ENCODE measurements around the gene L3MBTL3. TPM values are rescaled to one million over a fixed set of nuclear protein-coding genes. Genes with fewer than 3 reads are reported as not detected.
A peak's percentile ranks its signal among the peaks of the same experiment; 100 is the strongest.

The L3MBTL3 gene
- polyA plus RNA-seq, 4 donors = 1.3 to 8.9 (median 2.2) TPM

GRCh38 chr6:130122243-130122642 is 103.9 kb downstream of the L3MBTL3 start:
- FAIRE-seq = no peak
- WGBS, 3 donors = 88 to 93% (median 92%) methylated on average over 2 of the region's 2 CpGs
- Histone ChIP-seq H3K27ac (ENCODE audit: low read depth in 1 of 3, low read length in 2 of 3) (no peak overlapping the region), H3K9me3 (ENCODE audit: control insufficient read depth in 2 of 2, insufficient read depth in 1 of 2, low read depth in 1 of 2, low read length in 1 of 2) (no peaks in the 10 kb centered on the region), H3K27me3 (ENCODE audit: control insufficient read depth in 3 of 3, insufficient read depth in 3 of 3, low read length in 3 of 3) (no peaks in the 10 kb centered on the region), H3K4me3 (ENCODE audit: low read depth in 1 of 3, low read length in 3 of 3) (no peak overlapping the region), H3K36me3 (ENCODE audit: control insufficient read depth in 3 of 3, insufficient read depth in 2 of 3, low read depth in 1 of 3, low read length in 3 of 3) (no peaks in the 10 kb centered on the region), H3K4me1 (ENCODE audit: control insufficient read depth in 3 of 3, insufficient read depth in 2 of 3, low read depth in 1 of 3, low read length in 2 of 3) (no peaks in the 10 kb centered on the region)
- DNase-seq = no peak

GRCh38 chr6:130127195-130127594 is 108.8 kb downstream of the L3MBTL3 start:
- no peaks in the 10 kb centered on the region for H3K36me3 ChIP-seq (ENCODE audit: control insufficient read depth in 3 of 3, insufficient read depth in 2 of 3, low read depth in 1 of 3, low read length in 3 of 3)
- no peaks in the 10 kb centered on the region for H3K4me1 ChIP-seq (ENCODE audit: control insufficient read depth in 3 of 3, insufficient read depth in 2 of 3, low read depth in 1 of 3, low read length in 2 of 3)
- DNase-seq (no peak), FAIRE-seq (no peak)
- H3K4me3 ChIP-seq (ENCODE audit: low read depth in 1 of 3, low read length in 3 of 3) = no peak overlapping the region
- H3K27me3 ChIP-seq (ENCODE audit: control insufficient read depth in 3 of 3, insufficient read depth in 3 of 3, low read length in 3 of 3) = no peaks in the 10 kb centered on the region
- no peak overlapping the region for H3K27ac ChIP-seq (ENCODE audit: low read depth in 1 of 3, low read length in 2 of 3)
- 60 to 86% (median 74%) methylated on average over 2 of the region's 2 CpGs for WGBS, 3 donors
- no peaks in the 10 kb centered on the region for H3K9me3 ChIP-seq (ENCODE audit: control insufficient read depth in 2 of 2, insufficient read depth in 1 of 2, low read depth in 1 of 2, low read length in 1 of 2)

GRCh38 chr6:130128326-130128725 is 109.9 kb downstream of the L3MBTL3 start:
- no peak overlapping the region for H3K4me3 ChIP-seq (ENCODE audit: low read depth in 1 of 3, low read length in 3 of 3)
- DNase-seq = no peak
- H3K9me3 ChIP-seq (ENCODE audit: control insufficient read depth in 2 of 2, insufficient read depth in 1 of 2, low read depth in 1 of 2, low read length in 1 of 2) = no peaks in the 10 kb centered on the region
- no peak overlapping the region for H3K27ac ChIP-seq (ENCODE audit: low read depth in 1 of 3, low read length in 2 of 3)
- no peaks in the 10 kb centered on the region for H3K36me3 ChIP-seq (ENCODE audit: control insufficient read depth in 3 of 3, insufficient read depth in 2 of 3, low read depth in 1 of 3, low read length in 3 of 3)
- H3K27me3 ChIP-seq (ENCODE audit: control insufficient read depth in 3 of 3, insufficient read depth in 3 of 3, low read length in 3 of 3) = no peaks in the 10 kb centered on the region
- no peak for FAIRE-seq
- 91 to 96% (median 92%) methylated on average over 5 of the region's 5 CpGs for whole genome bisulfite sequencing, 3 donors
- H3K4me1 ChIP-seq (ENCODE audit: control insufficient read depth in 3 of 3, insufficient read depth in 2 of 3, low read depth in 1 of 3, low read length in 2 of 3) = peaks cover 0 to 3% (median 0%) of the 10 kb centered on the region in 3 donors

- DNase-seq (no peak), FAIRE-seq (no peak)
- H3K4me3 ChIP-seq (ENCODE audit: low read depth in 1 of 3, low read length in 3 of 3) = no peak overlapping the region
- H3K4me1 ChIP-seq (ENCODE audit: control insufficient read depth in 3 of 3, insufficient read depth in 2 of 3, low read depth in 1 of 3, low read length in 2 of 3) = peaks cover 0 to 3% (median 0%) of the 10 kb centered on the region in 3 donors
- WGBS, 3 donors = 95 to 96% (median 96%) methylated on average over 6 of the region's 6 CpGs
- no peaks in the 10 kb centered on the region for H3K36me3 ChIP-seq (ENCODE audit: control insufficient read depth in 3 of 3, insufficient read depth in 2 of 3, low read depth in 1 of 3, low read length in 3 of 3)
- H3K27me3 ChIP-seq (ENCODE audit: control insufficient read depth in 3 of 3, insufficient read depth in 3 of 3, low read length in 3 of 3) = no peaks in the 10 kb centered on the region
- H3K27ac ChIP-seq (ENCODE audit: low read depth in 1 of 3, low read length in 2 of 3) = no peak overlapping the region
- H3K9me3 ChIP-seq (ENCODE audit: control insufficient read depth in 2 of 2, insufficient read depth in 1 of 2, low read depth in 1 of 2, low read length in 1 of 2) = no peaks in the 10 kb centered on the region
These were observed 111.4 kb downstream of the L3MBTL3 start for GRCh38 chr6:130129762-130130246.

GRCh38 chr6:130132286-130132701 is 113.9 kb downstream of the L3MBTL3 start:
- Histone ChIP-seq H3K4me3 (ENCODE audit: low read depth in 1 of 3, low read length in 3 of 3) (no peak overlapping the region), H3K27me3 (ENCODE audit: control insufficient read depth in 3 of 3, insufficient read depth in 3 of 3, low read length in 3 of 3) (no peaks in the 10 kb centered on the region), H3K27ac (ENCODE audit: low read depth in 1 of 3, low read length in 2 of 3) (no peak overlapping the region), H3K36me3 (ENCODE audit: control insufficient read depth in 3 of 3, insufficient read depth in 2 of 3, low read depth in 1 of 3, low read length in 3 of 3) (peaks cover 0 to 6% (median 0%) of the 10 kb centered on the region in 3 donors), H3K9me3 (ENCODE audit: control insufficient read depth in 2 of 2, insufficient read depth in 1 of 2, low read depth in 1 of 2, low read length in 1 of 2) (no peaks in the 10 kb centered on the region), H3K4me1 (ENCODE audit: control insufficient read depth in 3 of 3, insufficient read depth in 2 of 3, low read depth in 1 of 3, low read length in 2 of 3) (peaks cover 0 to 3% (median 0%) of the 10 kb centered on the region in 3 donors)
- WGBS, 3 donors = 44 to 53% (median 45%) methylated on average over 6 of the region's 6 CpGs
- FAIRE-seq (no peak), DNase-seq (peak; percentile 24 to 44)

GRCh38 chr6:130134582-130134981 is 116.2 kb downstream of the L3MBTL3 start:
- FAIRE-seq (no peak), DNase-seq (no peak)
- no peak overlapping the region for H3K27ac ChIP-seq (ENCODE audit: low read depth in 1 of 3, low read length in 2 of 3)
- 74 to 92% (median 82%) methylated on average over 2 of the region's 2 CpGs for WGBS, 3 donors
- H3K9me3 ChIP-seq (ENCODE audit: control insufficient read depth in 2 of 2, insufficient read depth in 1 of 2, low read depth in 1 of 2, low read length in 1 of 2) = no peaks in the 10 kb centered on the region
- H3K36me3 ChIP-seq (ENCODE audit: control insufficient read depth in 3 of 3, insufficient read depth in 2 of 3, low read depth in 1 of 3, low read length in 3 of 3) = peaks cover 0 to 6% (median 0%) of the 10 kb centered on the region in 3 donors
- peaks cover 0 to 3% (median 0%) of the 10 kb centered on the region in 3 donors for H3K4me1 ChIP-seq (ENCODE audit: control insufficient read depth in 3 of 3, insufficient read depth in 2 of 3, low read depth in 1 of 3, low read length in 2 of 3)
- no peaks in the 10 kb centered on the region for H3K27me3 ChIP-seq (ENCODE audit: control insufficient read depth in 3 of 3, insufficient read depth in 3 of 3, low read length in 3 of 3)
- no peak overlapping the region for H3K4me3 ChIP-seq (ENCODE audit: low read depth in 1 of 3, low read length in 3 of 3)

GRCh38 chr6:130136798-130137197 is 118.4 kb downstream of the L3MBTL3 start:
- Histone ChIP-seq H3K27ac (ENCODE audit: low read depth in 1 of 3, low read length in 2 of 3) (no peak overlapping the region), H3K27me3 (ENCODE audit: control insufficient read depth in 3 of 3, insufficient read depth in 3 of 3, low read length in 3 of 3) (no peaks in the 10 kb centered on the region), H3K9me3 (ENCODE audit: control insufficient read depth in 2 of 2, insufficient read depth in 1 of 2, low read depth in 1 of 2, low read length in 1 of 2) (no peaks in the 10 kb centered on the region), H3K4me1 (ENCODE audit: control insufficient read depth in 3 of 3, insufficient read depth in 2 of 3, low read depth in 1 of 3, low read length in 2 of 3) (peaks cover 0 to 3% (median 0%) of the 10 kb centered on the region in 3 donors), H3K4me3 (ENCODE audit: low read depth in 1 of 3, low read length in 3 of 3) (no peak overlapping the region), H3K36me3 (ENCODE audit: control insufficient read depth in 3 of 3, insufficient read depth in 2 of 3, low read depth in 1 of 3, low read length in 3 of 3) (peaks cover 0 to 6% (median 1%) of the 10 kb centered on the region in 3 donors)
- 57 to 85% (median 75%) methylated on average over 2 of the region's 2 CpGs for WGBS, 3 donors
- no peak for DNase-seq
- no peak for FAIRE-seq

- DNase-seq = no peak
- Histone ChIP-seq H3K4me3 (ENCODE audit: low read depth in 1 of 3, low read length in 3 of 3) (no peak overlapping the region), H3K36me3 (ENCODE audit: control insufficient read depth in 3 of 3, insufficient read depth in 2 of 3, low read depth in 1 of 3, low read length in 3 of 3) (peaks cover 0 to 6% (median 1%) of the 10 kb centered on the region in 3 donors), H3K9me3 (ENCODE audit: control insufficient read depth in 2 of 2, insufficient read depth in 1 of 2, low read depth in 1 of 2, low read length in 1 of 2) (no peaks in the 10 kb centered on the region), H3K4me1 (ENCODE audit: control insufficient read depth in 3 of 3, insufficient read depth in 2 of 3, low read depth in 1 of 3, low read length in 2 of 3) (no peaks in the 10 kb centered on the region), H3K27ac (ENCODE audit: low read depth in 1 of 3, low read length in 2 of 3) (no peak overlapping the region), H3K27me3 (ENCODE audit: control insufficient read depth in 3 of 3, insufficient read depth in 3 of 3, low read length in 3 of 3) (no peaks in the 10 kb centered on the region)
- 75 to 81% (median 81%) methylated on average over 7 of the region's 7 CpGs for WGBS, 3 donors
- FAIRE-seq = no peak
These were observed 119.9 kb downstream of the L3MBTL3 start for GRCh38 chr6:130138116-130138908.
